HepG2 (cell line): ENCODE data around the gene SPTSSA. TPM values are rescaled to one million over a fixed set of nuclear protein-coding genes. Genes with fewer than 3 reads are reported as not detected.

ENCODE experiments used
- AGO1 ChIP-seq: fragments of 200-400 bp; formaldehyde crosslinking; IDR thresholded peaks from 2 replicates; pipeline ENCODE4 v1.6.1; 2017; ENCODE audit warnings: mild to moderate bottlenecking, low read depth, low read length, moderate library complexity; ENCODE audit not compliant: poor library complexity, severe bottlenecking
- AKAP8 ChIP-seq: sonication (generic); formaldehyde crosslinking; IDR thresholded peaks from 2 replicates; pipeline ENCODE4 v1.5.1; 2020; ENCODE audit warnings: mild to moderate bottlenecking, missing genetic modification reagents
- DZIP1 ChIP-seq: sonication (generic); formaldehyde crosslinking; IDR thresholded peaks from 2 replicates; pipeline ENCODE4 v1.5.0; 2020; ENCODE audit warnings: mild to moderate bottlenecking, missing genetic modification reagents
- FOXA3 ChIP-seq: IDR thresholded peaks from 2 replicates; pipeline ENCODE4 v1.6.1; 2016; ENCODE audit warnings: missing genetic modification reagents, missing compliant biosample characterization
- FOXC1 ChIP-seq: sonication (generic); formaldehyde crosslinking; IDR thresholded peaks from 2 replicates; pipeline ENCODE4 v1.8.0; 2022; ENCODE audit warnings: mild to moderate bottlenecking, missing genetic modification reagents, borderline replicate concordance
- FOXO1 ChIP-seq: sonication (generic); formaldehyde crosslinking; IDR thresholded peaks from 2 replicates; pipeline ENCODE4 v1.4.0; 2020; ENCODE audit warnings: missing genetic modification reagents
- HDAC6 ChIP-seq: fragments of 200-600 bp; sonication (generic); IDR thresholded peaks from 2 replicates; pipeline ENCODE4 v1.7.0; 2017; ENCODE audit warnings: mild to moderate bottlenecking, antibody characterized with exemption, low read length, low read depth
- HMG20A ChIP-seq: IDR thresholded peaks from 2 replicates; pipeline ENCODE4 v1.6.1; 2016; ENCODE audit warnings: borderline replicate concordance
- HNRNPLL ChIP-seq: fragments of 200-400 bp; formaldehyde crosslinking; IDR thresholded peaks from 2 replicates; pipeline ENCODE4 v1.6.1; 2017; ENCODE audit warnings: mild to moderate bottlenecking, low read depth, low read length; ENCODE audit not compliant: poor library complexity, severe bottlenecking
- HOXA5 ChIP-seq: sonication (generic); formaldehyde crosslinking; IDR thresholded peaks from 2 replicates; pipeline ENCODE4 v1.4.0; 2020; ENCODE audit warnings: missing genetic modification reagents
- IKZF1 ChIP-seq: fragments of 450-650 bp; IDR thresholded peaks from 2 replicates; pipeline ENCODE4 v1.7.1; 2016
- MXI1 ChIP-seq: IDR thresholded peaks from 3 replicates; pipeline ENCODE4 v1.6.1; 2012; ENCODE audit warnings: low read depth, low read length, inconsistent platforms, borderline replicate concordance
- PHF8 ChIP-seq: sonication (generic); formaldehyde crosslinking; IDR thresholded peaks from 2 replicates; pipeline ENCODE4 v1.5.0; 2020; ENCODE audit warnings: missing genetic modification reagents
- PRPF4 ChIP-seq: fragments of 200-400 bp; formaldehyde crosslinking; IDR thresholded peaks from 2 replicates; pipeline ENCODE4 v1.6.1; 2016; ENCODE audit warnings: low read length, low read depth; ENCODE audit not compliant: poor library complexity, severe bottlenecking
- STAG1 ChIP-seq: sonication (generic); formaldehyde crosslinking; IDR thresholded peaks from 2 replicates; pipeline ENCODE4 v1.4.0; 2020; ENCODE audit warnings: missing genetic modification reagents
- TEAD2 ChIP-seq: sonication (generic); formaldehyde crosslinking; IDR thresholded peaks from 2 replicates; pipeline ENCODE4 v1.9.0; 2021; ENCODE audit warnings: missing genetic modification reagents
- ZNF556 ChIP-seq: sonication (generic); formaldehyde crosslinking; IDR thresholded peaks from 2 replicates; pipeline ENCODE4 v1.4.0; 2020; ENCODE audit warnings: mild to moderate bottlenecking, missing genetic modification reagents, borderline replicate concordance
- ZNF670 ChIP-seq: sonication (generic); formaldehyde crosslinking; IDR thresholded peaks from 2 replicates; pipeline ENCODE4 v1.8.0; 2022; ENCODE audit warnings: mild to moderate bottlenecking, missing genetic modification reagents, borderline replicate concordance
- ZNF7 ChIP-seq: IDR thresholded peaks from 2 replicates; pipeline ENCODE4 v1.6.1; 2016; ENCODE audit warnings: missing biosample characterization, missing genetic modification reagents
- polyA plus RNA-seq, 8 experiments: library from polyadenylated mRNA; depleted of rRNA in 3 of 8; stranded (reverse) in 7 of 8; unstranded in 1 of 8; fragments of >200 nt; fragmentation: Illumina TruSeq in 4 of 8; extraction: Trizol in 4 of 8; gene quantifications; 2 replicates each; pipeline versions ENCODE4 v1.2.1 to v1.2.3, GENCODE V29; 2011 to 2016; ENCODE audit warnings: low read depth in 4 of 8, missing spikeins in 1 of 8, mixed read lengths in 1 of 8; ENCODE audit not compliant: insufficient read depth in 1 of 8
- total RNA-seq, 5 experiments: library from RNA; depleted of rRNA; stranded (reverse); fragments of >200 nt; fragmentation: Illumina TruSeq; extraction: Trizol; gene quantifications; 2 replicates each; pipeline ENCODE4 v1.2.3, GENCODE V29; 2016; ENCODE audit warnings: low read depth in 1 of 5
- TF ChIP-seq, protein P1 (sequence below): sonication (generic); formaldehyde crosslinking; IDR thresholded peaks from 2 replicates; pipeline ENCODE4 v1.8.1; 2023; ENCODE audit warnings: mild to moderate bottlenecking, moderate library complexity, missing genetic modification reagents
- TF ChIP-seq, protein P2 (sequence below): sonication (generic); formaldehyde crosslinking; IDR thresholded peaks from 2 replicates; pipeline ENCODE4 v1.4.0; 2020; ENCODE audit warnings: missing genetic modification reagents, mild to moderate bottlenecking, borderline replicate concordance
- TF ChIP-seq, protein P3 (sequence below): sonication (generic); formaldehyde crosslinking; IDR thresholded peaks from 2 replicates; pipeline ENCODE4 v1.4.0; 2020; ENCODE audit warnings: missing genetic modification reagents

SPTSSA gene
- total and polyA plus RNA-seq, 2 of the 13 experiments (the other 11 are each of a cell fraction or from before 2014, with no cell fraction given) = 19.1 to 86.1 TPM

DNA sequence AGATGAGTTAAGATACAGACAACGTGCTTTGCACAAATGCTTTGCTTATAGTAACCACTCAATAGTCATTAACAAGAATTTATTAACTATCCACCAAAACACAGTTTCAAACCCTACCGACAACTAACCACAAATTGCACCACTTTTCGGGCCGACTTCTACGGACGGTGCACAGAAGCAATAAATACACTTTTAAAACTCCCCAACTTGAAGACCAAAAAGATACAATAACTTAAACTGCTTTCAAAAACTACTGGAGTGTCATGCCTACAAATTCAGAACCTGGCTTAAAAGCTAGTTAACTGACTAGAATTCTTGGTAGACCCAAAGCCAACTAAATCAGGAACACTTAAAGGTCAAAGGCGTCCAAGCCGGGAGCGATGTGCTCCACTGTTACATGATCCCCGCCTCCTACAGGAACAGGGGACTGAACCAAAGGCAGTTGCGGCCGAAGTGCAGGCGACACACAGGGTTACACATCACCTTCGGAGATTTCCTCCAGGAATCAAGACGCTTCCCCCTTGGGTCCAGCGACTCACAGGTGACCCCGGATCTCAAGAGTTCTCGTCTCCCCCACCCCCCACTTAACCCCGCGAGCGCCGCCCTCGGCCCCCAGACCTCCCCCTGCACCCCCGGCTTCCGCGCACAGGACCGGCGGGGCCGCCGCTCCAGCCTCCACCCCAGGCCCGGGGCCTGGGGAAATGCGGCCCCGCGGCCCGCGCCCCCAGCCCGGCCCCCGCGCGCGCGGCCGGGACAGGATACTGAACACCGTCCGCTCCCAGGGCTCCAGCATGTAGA is 507 bp downstream of the SPTSSA start (continued):
- no peak for TF ChIP-seq DZIP1 (CRISPR knock-in tag)
- peak; percentile 11; the same call in 1 of the 2 replicates for TF ChIP-seq HMG20A (CRISPR knock-in tag)
- no peak for TF ChIP-seq HDAC6
- peak; percentile 10; the same call in 1 of the 2 replicates for TF ChIP-seq AKAP8 (CRISPR knock-in tag)
- TF ChIP-seq PHF8 = peak; percentile 67
- TF ChIP-seq, protein P1, sequence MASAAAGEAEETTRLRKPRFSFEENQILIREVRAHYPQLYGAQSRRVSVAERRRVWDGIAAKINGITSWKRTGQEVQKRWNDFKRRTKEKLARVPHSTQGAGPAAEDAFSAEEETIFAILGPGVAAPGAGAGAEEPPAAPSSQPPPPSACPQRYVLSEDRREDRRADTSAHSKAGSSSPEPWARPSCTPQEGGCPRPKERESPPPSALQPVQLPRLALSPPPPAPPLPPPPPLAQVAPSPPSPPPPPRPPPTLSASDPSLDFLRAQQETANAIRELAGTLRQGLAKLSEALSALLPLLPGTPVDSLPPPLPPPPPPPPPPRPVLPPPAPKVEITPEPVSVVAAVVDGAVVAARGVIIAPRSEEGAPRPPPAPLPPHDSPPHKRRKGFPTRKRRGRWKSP (CRISPR knock-in tag) = peak; percentile 86
- TF ChIP-seq TEAD2 = no peak
- TF ChIP-seq, protein P2, sequence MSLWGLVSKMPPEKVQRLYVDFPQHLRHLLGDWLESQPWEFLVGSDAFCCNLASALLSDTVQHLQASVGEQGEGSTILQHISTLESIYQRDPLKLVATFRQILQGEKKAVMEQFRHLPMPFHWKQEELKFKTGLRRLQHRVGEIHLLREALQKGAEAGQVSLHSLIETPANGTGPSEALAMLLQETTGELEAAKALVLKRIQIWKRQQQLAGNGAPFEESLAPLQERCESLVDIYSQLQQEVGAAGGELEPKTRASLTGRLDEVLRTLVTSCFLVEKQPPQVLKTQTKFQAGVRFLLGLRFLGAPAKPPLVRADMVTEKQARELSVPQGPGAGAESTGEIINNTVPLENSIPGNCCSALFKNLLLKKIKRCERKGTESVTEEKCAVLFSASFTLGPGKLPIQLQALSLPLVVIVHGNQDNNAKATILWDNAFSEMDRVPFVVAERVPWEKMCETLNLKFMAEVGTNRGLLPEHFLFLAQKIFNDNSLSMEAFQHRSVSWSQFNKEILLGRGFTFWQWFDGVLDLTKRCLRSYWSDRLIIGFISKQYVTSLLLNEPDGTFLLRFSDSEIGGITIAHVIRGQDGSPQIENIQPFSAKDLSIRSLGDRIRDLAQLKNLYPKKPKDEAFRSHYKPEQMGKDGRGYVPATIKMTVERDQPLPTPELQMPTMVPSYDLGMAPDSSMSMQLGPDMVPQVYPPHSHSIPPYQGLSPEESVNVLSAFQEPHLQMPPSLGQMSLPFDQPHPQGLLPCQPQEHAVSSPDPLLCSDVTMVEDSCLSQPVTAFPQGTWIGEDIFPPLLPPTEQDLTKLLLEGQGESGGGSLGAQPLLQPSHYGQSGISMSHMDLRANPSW (CRISPR knock-in tag) = no peak
- TF ChIP-seq FOXA3 (CRISPR knock-in tag) = peak; percentile 70
- peak; percentile 67 for TF ChIP-seq FOXO1 (CRISPR knock-in tag)
- TF ChIP-seq HNRNPLL = peak; percentile 15
- TF ChIP-seq ZNF670 (CRISPR knock-in tag) = 0 out of 2 replicates have a peak, but pooled peaks have one; percentile 12
- no peak for TF ChIP-seq MXI1
- TF ChIP-seq, protein P3, sequence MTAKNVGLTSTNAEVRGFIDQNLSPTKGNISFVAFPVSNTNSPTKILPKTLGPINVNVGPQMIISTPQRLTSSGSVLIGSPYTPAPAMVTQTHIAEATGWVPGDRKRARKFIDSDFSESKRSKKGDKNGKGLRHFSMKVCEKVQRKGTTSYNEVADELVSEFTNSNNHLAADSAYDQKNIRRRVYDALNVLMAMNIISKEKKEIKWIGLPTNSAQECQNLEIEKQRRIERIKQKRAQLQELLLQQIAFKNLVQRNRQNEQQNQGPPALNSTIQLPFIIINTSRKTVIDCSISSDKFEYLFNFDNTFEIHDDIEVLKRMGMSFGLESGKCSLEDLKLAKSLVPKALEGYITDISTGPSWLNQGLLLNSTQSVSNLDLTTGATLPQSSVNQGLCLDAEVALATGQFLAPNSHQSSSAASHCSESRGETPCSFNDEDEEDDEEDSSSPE (CRISPR knock-in tag) = 0 out of 2 replicates have a peak, but pooled peaks have one; percentile 12
- TF ChIP-seq ZNF556 = no peak
- no peak for TF ChIP-seq IKZF1
- no peak; the same call in 1 of the 2 replicates for TF ChIP-seq ZNF7 (CRISPR knock-in tag)
- TF ChIP-seq AGO1 = no peak
- 0 out of 2 replicates have a peak, but pooled peaks have one; percentile 26 for TF ChIP-seq FOXC1 (CRISPR knock-in tag)
- TF ChIP-seq STAG1 = peak; percentile 14
- TF ChIP-seq HOXA5 (CRISPR knock-in tag) = no peak; the same call in 1 of the 2 replicates
- TF ChIP-seq PRPF4 = no peak
